ENCODE measurements around the gene MYO1B.

The MYO1B gene

GRCh38 chr2:191459158-191459557, 214.0 kb downstream of the MYO1B start:
- DNase-seq (ENCODE audit: low read depth) = no peak

GRCh38 chr2:191462370-191462769, 217.2 kb downstream of the MYO1B start:
- DNase-seq (ENCODE audit: low read depth) = no peak

DNA sequence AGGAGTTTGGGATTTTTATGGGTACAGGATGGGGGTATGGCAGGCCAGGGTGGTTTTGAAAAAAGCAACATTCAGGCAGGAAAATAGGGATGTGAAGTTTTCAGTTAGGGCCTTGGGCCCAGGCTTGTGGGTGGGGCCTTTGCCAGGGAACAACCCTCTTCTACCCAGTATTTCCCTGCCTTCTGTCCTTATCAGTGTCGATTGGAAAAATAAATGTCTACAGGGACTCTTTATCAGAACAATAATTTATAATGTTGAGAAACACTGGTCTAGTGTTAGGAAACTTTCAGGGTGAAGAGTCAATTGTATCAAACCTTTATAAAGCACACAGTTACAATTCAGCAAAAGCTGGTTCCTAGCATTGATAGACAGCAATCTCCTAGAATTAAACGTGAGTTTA, 218.6 kb downstream of the MYO1B start:
- peak; percentile 17 for DNase-seq (ENCODE audit: low read depth)

DNA sequence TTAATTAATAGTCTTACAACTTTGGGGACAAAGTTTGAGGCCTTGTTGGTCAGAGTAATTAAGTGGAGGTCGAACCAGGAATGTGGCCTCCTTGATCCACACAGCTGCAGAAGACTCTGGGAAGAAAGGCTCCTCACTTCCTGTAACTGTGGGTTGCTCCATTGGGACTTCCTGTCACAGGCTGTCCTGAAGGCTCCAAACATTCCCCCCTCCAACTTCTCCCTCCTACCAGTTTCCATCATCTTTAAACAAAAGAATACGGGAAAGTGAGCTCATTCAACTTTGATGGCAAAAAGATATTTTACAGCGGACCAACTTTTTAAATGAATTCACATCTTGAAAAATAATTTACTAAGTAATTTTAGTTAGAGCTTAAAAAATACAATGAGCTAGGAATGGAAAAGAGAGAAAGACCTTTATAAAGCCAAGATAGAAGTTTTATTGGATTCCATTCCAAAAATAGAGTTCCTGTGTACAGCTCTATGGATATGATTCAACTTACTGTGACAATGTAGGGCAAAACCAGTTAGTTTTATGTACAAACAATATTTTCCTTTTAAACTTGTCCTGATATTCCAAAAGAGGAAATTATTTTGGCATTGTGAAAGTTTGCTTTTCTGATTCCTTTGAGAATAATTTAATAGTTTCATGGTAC, 220.7 kb downstream of the MYO1B start:
- DNase-seq (ENCODE audit: low read depth) = no peak

GRCh38 chr2:191467113-191467512, 221.9 kb downstream of the MYO1B start:
- DNase-seq (ENCODE audit: low read depth) = no peak

- DNase-seq (ENCODE audit: low read depth) = no peak
Measured at GRCh38 chr2:191470306-191470705, 225.1 kb downstream of the MYO1B start.

DNA sequence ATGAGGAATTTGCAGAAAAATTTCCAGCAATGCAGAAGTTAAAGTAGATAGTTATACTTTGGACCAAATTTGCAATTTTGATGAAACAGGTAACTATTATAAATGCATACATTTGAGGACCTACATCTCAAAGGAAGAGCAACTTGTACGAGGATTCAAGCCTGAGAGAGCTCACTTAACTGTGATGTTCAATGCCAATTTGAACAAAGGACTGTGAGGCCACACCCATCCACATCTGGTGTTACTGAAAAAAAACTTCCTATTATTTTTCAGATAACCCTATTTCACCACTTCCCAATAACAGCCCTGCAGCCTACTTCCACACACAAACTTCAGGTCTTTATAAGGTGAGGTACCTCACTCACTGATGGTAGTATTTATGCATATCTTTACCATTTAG, 229.3 kb downstream of the MYO1B start:
- DNase-seq (ENCODE audit: low read depth) = no peak

Measured in amniotic epithelial cell (primary cell).